IgD-negative memory B cell (primary cell): ENCODE results near the gene AIG1. TPM values are rescaled to one million over a fixed set of nuclear protein-coding genes. Genes with fewer than 3 reads are reported as not detected.
"Not testable (repeated sequence)": the region's sequence is repeated elsewhere in the genome, so short reads cannot be mapped to it uniquely, and the experiment has no call there.

Experiments
- H3K27ac Mint-ChIP-seq, 3 donors: one replicate each; pipeline ENCODE4 v1.8.0; 2020 to 2022; ENCODE audit warnings: mild to moderate bottlenecking in 3 of 3, mixed read lengths in 3 of 3, moderate library complexity in 1 of 3
- H3K27me3 Mint-ChIP-seq: one replicate; pipeline ENCODE4 v1.8.0; 2021; ENCODE audit warnings: mixed read lengths
- H3K36me3 Mint-ChIP-seq: one replicate; pipeline ENCODE4 v1.8.0; 2020; ENCODE audit warnings: mild to moderate bottlenecking, mixed read lengths
- H3K4me1 Mint-ChIP-seq, 3 donors: one replicate each; pipeline ENCODE4 v1.8.0; 2020 to 2022; ENCODE audit warnings: mixed read lengths in 3 of 3, mild to moderate bottlenecking in 1 of 3
- H3K4me3 Mint-ChIP-seq, 4 donors: one replicate each; pipeline ENCODE4 v1.8.0; 2020 to 2022; ENCODE audit warnings: mild to moderate bottlenecking in 4 of 4, mixed read lengths in 4 of 4, moderate library complexity in 3 of 4
- H3K9me3 Mint-ChIP-seq, 3 donors: one replicate each; pipeline ENCODE4 v1.8.0; 2020 to 2021; ENCODE audit warnings: mixed read lengths in 3 of 3, mild to moderate bottlenecking in 1 of 3
- polyA plus RNA-seq: library from polyadenylated mRNA; unstranded; fragments of 300-500 nt; fragmentation: Illumina TruSeq; gene quantifications from one replicate; pipeline ENCODE4 v1.2.3, GENCODE V29; 2021

The AIG1 gene, protein sequence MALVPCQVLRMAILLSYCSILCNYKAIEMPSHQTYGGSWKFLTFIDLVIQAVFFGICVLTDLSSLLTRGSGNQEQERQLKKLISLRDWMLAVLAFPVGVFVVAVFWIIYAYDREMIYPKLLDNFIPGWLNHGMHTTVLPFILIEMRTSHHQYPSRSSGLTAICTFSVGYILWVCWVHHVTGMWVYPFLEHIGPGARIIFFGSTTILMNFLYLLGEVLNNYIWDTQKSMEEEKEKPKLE
- polyA plus RNA-seq = 23.0 TPM

DNA sequence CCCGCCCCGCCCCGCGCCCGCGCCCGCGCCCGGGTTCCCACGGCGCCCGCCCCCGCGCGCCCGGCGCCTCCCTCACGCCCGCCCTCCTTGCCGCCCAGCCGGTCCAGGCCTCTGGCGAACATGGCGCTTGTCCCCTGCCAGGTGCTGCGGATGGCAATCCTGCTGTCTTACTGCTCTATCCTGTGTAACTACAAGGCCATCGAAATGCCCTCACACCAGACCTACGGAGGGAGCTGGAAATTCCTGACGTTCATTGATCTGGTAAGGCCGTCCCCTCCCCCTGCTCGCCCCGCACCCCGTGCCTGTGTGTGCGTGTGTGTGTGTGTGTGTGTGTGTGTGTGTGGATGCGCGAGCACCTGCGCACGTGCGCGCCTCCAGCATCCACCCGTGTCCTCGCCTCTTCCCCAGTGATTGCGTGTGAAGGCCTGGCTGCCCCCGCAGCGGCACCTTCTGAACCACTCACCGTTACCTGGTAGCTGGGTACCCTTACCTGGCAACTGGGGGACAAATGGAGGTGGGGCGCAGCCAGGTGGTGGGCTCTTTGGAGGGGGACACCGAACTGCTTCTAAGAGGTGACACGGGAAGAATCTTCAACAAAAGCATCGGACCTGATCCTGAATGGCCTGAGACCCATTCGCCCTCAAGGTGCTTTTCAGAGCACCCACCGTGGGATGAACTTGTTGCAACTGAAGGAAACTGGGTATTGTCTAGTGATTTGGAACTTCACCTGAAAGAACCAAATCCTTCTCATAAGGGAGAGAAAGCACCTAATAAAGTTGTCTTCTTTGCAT, at the start of gene AIG1:
Gene AIG1, plus strand, starts transcription at position 84 of the 791 bp plus-strand sequence. Its CDS starts 37 bp downstream, at position 121.
- Mint-ChIP-seq H3K4me3 (peak within 1 kb of the TSS; percentile 94 to 99 (median 98)), H3K27ac (peak within 1 kb of the TSS; percentile 97 to 99 (median 97)), H3K27me3 (no peaks in the 10 kb centered on the region), H3K36me3 (no peaks in the 10 kb centered on the region), H3K4me1 (peaks cover 20 to 32% (median 20%) of the 10 kb centered on the region in 3 donors), H3K9me3 (no peaks in the 10 kb centered on the region)

DNA sequence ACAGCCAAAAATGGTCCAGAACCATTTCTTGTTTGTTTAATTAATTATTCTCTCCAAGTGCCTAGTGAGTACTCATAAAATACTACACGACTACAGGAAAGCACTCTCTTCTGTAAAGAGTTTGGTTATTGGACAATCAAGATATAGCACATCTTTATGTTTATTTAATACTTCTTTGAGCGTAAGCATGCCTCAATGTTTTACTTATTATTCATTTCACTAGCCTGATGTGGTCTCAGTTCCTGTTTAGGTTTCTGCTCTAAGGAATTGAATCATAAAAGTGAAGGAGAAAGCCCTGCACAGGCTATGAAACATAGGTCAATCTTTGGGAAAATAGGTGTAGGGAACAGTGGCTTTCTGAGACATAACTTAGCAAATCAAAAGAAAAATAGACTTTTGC, 45.9 kb upstream of the AIG1 start:
- Mint-ChIP-seq H3K36me3 (no peaks in the 10 kb centered on the region), H3K4me3 (no peak overlapping the region), H3K27me3 (peaks cover 2% of the 10 kb centered on the region), H3K27ac (no peak overlapping the region), H3K4me1 (peaks cover 0 to 2% (median 2%) of the 10 kb centered on the region in 3 donors), H3K9me3 (no peaks in the 10 kb centered on the region)

DNA sequence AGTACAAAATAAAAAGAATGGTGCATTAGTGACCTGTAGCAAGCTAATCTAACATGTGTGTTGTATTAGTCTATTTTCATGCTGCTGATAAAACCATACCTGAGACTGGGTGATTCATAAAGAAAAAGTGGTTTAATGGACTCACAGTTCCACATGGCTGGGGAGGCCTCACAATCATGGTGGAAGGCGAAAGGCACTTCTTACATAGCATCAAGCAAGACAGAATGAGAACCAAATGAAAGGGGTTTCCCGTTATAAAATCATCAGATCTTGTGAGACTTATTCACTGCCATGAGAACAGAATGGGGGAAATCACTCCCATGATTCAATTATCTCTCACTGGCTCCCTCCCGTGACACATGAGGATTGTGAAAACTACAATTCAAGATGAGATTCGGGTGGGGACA, 45.4 kb upstream of the AIG1 start:
- Mint-ChIP-seq H3K4me1 (peaks cover 0 to 2% (median 2%) of the 10 kb centered on the region in 3 donors), H3K27ac (no peak overlapping the region), H3K36me3 (no peaks in the 10 kb centered on the region), H3K9me3 (no peaks in the 10 kb centered on the region), H3K4me3 (no peak overlapping the region), H3K27me3 (peaks cover 2% of the 10 kb centered on the region)

DNA sequence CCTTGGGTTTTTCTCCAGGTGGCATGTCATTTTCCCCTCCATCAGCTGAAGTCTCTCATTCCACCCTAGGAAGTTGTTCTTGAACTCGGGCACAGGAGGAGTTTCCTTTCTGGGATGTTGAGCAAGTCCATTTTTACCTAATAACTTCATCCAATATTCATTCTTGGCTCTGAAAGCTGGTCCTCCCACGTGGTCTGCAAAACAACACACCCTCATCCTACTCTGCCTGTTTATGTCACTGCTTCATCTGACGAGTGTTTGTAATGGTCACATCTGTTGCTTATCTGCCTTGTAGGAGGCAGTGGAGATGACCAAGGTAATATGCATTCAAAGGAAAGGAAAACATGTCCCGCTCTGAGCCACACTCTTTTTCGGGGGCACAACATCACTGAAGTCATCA, 41.7 kb upstream of the AIG1 start:
- peaks cover 0 to 2% (median 2%) of the 10 kb centered on the region in 3 donors for H3K4me1 Mint-ChIP-seq
- no peak overlapping the region for H3K27ac Mint-ChIP-seq
- no peaks in the 10 kb centered on the region for H3K27me3 Mint-ChIP-seq
- H3K9me3 Mint-ChIP-seq = peaks cover 3 to 9% (median 6%) of the 10 kb centered on the region in 3 donors
- no peaks in the 10 kb centered on the region for H3K36me3 Mint-ChIP-seq
- no peak overlapping the region for H3K4me3 Mint-ChIP-seq

DNA sequence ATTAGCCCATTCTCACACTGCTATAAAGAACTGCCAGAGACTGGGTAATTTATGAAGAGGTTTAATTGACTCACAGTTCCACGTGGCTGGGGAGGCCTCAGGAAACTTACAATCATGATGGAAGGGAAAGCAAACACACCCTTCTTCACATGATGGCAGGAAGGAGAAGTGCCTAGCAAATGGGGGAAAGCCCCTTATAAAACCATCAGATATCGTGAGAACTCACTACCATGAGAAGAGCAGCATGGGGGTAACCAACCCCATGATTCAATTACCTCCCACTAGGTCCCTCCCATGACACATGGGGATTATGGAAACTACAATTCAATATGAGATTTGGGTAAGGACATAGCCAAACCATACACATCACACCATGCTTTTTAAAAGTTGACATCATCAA, 39.8 kb upstream of the AIG1 start:
- not testable (repeated sequence) for H3K4me3 Mint-ChIP-seq, H3K27me3 Mint-ChIP-seq, H3K36me3 Mint-ChIP-seq, H3K9me3 Mint-ChIP-seq, H3K4me1 Mint-ChIP-seq, H3K27ac Mint-ChIP-seq

DNA sequence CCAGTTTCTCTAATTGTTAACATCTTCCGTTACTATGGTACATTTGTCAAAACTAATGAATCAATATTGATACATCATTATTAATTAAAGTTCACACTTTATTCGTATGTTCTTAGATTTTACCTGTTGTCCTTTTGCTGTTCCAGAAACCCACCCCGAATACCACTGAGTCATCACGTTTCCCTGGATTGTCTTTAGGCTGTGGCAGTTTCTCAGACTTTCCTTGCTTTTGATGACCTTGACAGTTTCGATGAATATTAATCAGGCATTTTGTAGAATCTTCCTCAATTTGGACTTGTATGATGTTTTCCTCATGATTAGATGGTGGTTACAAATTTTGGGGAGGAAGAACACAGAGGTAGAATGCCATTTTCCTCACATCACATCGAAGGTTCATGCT, 39.1 kb upstream of the AIG1 start:
- H3K4me1 Mint-ChIP-seq = no peaks in the 10 kb centered on the region

DNA sequence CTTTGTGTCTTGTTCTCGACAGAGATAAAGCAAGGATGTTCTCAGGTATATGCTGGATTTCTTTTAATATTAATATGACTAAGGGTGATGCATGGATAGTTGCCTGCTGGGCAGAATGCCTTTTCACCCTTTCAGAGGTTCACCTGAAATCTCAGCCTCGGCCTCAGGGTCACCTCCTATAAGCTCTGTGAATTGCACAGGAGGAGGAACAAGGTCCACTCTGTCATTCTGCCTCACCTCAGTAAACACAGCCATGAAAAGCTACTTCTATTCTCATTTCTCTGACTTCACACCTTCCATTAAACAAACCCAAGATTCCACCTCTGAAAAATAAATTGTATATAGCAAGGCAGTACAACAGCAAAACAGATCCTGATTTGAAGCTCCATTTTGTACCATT, 38.1 kb upstream of the AIG1 start:
- peaks cover 3 to 9% (median 6%) of the 10 kb centered on the region in 3 donors for H3K9me3 Mint-ChIP-seq
- H3K27ac Mint-ChIP-seq = no peak overlapping the region
- H3K27me3 Mint-ChIP-seq = no peaks in the 10 kb centered on the region
- H3K4me1 Mint-ChIP-seq = peaks cover 0 to 1% (median 0%) of the 10 kb centered on the region in 3 donors
- no peak overlapping the region for H3K4me3 Mint-ChIP-seq
- no peaks in the 10 kb centered on the region for H3K36me3 Mint-ChIP-seq

More for the DNA sequence above, 39.1 kb upstream of the AIG1 start:
- Mint-ChIP-seq H3K9me3 (peaks cover 3 to 9% (median 6%) of the 10 kb centered on the region in 3 donors), H3K4me3 (no peak overlapping the region), H3K27ac (no peak overlapping the region), H3K36me3 (no peaks in the 10 kb centered on the region), H3K27me3 (no peaks in the 10 kb centered on the region)

DNA sequence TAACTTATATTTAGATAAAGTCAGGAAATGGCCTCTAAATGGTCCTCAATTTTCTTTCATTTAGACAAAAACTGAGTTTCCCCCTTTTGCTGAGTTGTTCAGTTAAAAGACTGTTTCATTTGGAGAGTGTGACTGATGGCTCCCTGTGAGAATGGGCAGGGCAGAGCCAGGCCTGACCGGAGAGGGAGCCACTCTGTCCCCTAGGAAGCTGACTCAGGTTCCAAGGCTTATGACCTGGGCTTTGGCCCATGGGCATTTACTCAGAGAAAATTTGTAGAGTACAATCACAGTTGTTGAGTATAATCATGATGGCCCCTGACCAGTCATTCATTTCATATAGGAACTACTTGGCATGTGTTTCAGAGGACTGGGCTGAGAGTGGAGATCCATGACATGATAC, 37.0 kb upstream of the AIG1 start:
- peaks cover 3 to 9% (median 6%) of the 10 kb centered on the region in 3 donors for H3K9me3 Mint-ChIP-seq
- no peaks in the 10 kb centered on the region for H3K36me3 Mint-ChIP-seq
- H3K4me1 Mint-ChIP-seq = peaks cover 0 to 1% (median 0%) of the 10 kb centered on the region in 3 donors
- no peaks in the 10 kb centered on the region for H3K27me3 Mint-ChIP-seq
- H3K4me3 Mint-ChIP-seq = no peak overlapping the region
- no peak overlapping the region for H3K27ac Mint-ChIP-seq

DNA sequence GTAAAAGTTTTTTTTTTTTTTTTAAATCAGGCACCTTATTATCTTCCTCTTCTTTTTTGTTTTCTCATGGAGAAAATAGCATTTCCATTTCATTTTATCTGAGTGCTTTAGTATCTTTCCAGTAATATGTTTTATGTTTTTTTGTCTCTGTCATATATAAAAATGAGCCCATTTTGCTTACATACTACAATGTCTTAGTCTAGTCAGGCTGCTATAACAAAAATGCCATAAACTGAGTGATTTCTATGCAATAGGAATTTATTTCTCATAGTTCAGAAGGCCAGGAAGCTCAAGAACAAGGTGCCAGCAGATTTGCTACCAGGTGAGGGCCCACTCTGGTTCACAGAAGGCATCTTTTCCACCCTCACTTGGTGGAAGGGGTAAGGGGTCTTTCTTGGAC, 35.7 kb upstream of the AIG1 start:
- Mint-ChIP-seq H3K27me3 (peaks cover 2% of the 10 kb centered on the region), H3K9me3 (peaks cover 3 to 9% (median 6%) of the 10 kb centered on the region in 3 donors), H3K4me3 (no peak overlapping the region), H3K4me1 (peaks cover 0 to 1% (median 0%) of the 10 kb centered on the region in 3 donors), H3K27ac (no peak overlapping the region), H3K36me3 (no peaks in the 10 kb centered on the region)

DNA sequence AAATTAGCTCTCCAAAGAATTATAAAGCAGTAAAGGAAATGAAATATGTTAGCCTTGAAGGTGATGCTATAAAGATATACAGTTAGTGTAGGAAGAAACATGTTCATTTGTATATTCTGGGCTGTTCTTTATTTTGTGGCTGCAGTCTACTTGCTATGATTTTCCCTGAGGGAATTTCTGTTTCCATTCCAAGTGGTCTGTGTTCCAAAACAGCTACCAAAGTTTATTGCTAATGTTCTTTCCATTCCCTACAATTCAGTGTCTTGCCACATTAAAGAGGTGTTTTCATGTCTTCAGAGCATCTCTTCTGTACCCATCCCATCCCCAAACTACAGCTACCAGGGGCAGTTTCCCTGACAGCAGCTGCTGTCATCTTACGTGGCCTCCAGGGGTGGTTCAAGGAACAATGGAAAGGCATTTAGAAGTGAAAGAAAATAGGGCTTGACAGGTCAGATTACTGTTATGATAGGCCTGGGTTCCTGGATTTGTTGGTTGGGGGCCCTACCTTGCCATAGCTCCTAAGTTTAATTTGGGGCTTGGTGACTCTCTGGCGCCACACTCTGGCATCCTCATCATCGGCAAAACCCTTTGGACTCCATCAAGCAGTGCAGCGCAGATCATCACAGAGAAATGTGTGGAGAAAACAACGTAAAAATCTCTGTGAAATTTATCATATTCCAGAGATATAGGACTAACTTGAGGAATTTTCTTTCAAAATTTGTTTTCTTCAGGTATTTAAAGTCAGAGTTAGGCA, 33.8 kb upstream of the AIG1 start:
- Mint-ChIP-seq H3K9me3 (no peaks in the 10 kb centered on the region), H3K27ac (peak overlapping the region in 1 of 3 donors; percentile 8), H3K4me1 (peaks cover 0 to 1% (median 0%) of the 10 kb centered on the region in 3 donors), H3K27me3 (peaks cover 2% of the 10 kb centered on the region), H3K36me3 (peaks cover 2% of the 10 kb centered on the region), H3K4me3 (no peak overlapping the region)

DNA sequence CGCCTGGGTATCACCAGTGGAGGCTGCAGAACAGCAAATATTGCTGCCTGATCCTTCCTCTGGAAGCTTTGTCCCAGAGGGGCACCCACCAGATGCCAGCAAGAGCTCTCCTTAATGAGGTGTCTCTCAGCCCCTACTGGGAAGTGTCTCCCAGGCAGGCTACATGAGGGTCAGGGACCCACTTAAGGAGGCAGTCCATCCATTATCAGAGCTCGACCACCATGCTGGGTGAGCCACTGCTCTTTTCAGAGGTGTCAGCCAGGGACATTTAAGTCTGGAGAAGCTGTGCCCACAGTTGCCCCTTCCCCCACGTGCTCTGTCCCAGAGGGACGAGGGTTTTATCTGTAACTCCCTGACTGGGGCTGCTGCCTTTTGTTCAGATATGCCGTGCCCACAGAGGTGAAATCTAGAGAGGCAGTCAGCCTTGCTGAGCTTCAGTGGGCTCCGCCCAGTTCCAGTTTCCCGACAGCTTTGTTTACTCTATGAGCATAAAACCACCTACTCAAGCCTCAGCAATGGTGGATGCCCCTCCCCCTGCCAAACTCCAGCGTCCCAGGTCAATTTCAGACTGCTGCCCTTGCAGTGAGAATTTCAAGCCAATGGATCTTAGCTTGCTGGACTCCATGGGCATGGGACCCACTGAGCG, 25.9 kb upstream of the AIG1 start:
- no peak overlapping the region for H3K27ac Mint-ChIP-seq
- H3K27me3 Mint-ChIP-seq = peaks cover 21% of the 10 kb centered on the region
- peaks cover 12 to 14% (median 13%) of the 10 kb centered on the region in 3 donors for H3K4me1 Mint-ChIP-seq
- H3K36me3 Mint-ChIP-seq = peaks cover 2% of the 10 kb centered on the region
- no peak overlapping the region for H3K4me3 Mint-ChIP-seq
- no peaks in the 10 kb centered on the region for H3K9me3 Mint-ChIP-seq

DNA sequence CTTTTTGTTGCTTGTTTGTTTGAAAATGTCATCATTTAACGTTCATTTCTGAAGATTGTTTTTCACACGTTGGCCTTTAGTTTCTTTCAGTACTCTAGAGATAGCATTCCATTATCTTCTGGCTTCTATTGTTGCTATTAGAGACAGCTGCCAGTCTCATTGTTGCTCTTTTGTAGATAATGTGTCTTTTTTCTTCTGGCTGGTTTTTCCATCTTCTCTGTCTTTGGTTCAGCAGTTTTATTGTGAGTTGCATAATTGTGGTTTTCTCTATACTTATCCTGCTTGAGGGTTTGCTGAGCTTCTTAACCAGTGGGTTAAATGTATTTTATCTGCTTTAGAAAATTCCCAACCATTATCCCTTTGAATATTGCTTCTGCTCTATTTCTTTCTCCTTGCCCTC, 23.2 kb upstream of the AIG1 start:
- Mint-ChIP-seq H3K9me3 (no peaks in the 10 kb centered on the region), H3K27me3 (peaks cover 22% of the 10 kb centered on the region), H3K4me3 (no peak overlapping the region), H3K4me1 (peaks cover 13 to 17% (median 15%) of the 10 kb centered on the region in 3 donors), H3K36me3 (no peaks in the 10 kb centered on the region), H3K27ac (no peak overlapping the region)

DNA sequence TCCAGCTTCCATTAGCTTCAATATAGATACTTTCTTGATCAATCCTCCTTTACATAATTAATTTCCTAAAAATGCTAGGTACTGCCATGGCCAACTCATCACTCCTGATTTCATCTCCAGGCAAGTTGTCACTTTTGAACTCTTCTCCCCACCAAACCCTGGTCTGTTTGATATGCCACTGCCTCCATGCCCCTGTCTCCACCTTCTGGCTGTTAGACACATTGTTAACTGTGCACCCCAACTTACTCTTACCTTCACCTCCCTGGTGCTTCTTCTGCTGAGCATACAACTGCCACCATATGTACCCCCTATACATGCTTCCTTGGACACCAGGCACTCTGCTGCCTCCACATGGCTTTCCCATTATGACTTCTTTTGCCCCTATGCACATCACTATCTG, 21.9 kb upstream of the AIG1 start:
- Mint-ChIP-seq H3K4me3 (no peak overlapping the region), H3K9me3 (no peaks in the 10 kb centered on the region), H3K27ac (no peak overlapping the region), H3K4me1 (peaks cover 13 to 17% (median 15%) of the 10 kb centered on the region in 3 donors), H3K36me3 (no peaks in the 10 kb centered on the region), H3K27me3 (peaks cover 16% of the 10 kb centered on the region)

DNA sequence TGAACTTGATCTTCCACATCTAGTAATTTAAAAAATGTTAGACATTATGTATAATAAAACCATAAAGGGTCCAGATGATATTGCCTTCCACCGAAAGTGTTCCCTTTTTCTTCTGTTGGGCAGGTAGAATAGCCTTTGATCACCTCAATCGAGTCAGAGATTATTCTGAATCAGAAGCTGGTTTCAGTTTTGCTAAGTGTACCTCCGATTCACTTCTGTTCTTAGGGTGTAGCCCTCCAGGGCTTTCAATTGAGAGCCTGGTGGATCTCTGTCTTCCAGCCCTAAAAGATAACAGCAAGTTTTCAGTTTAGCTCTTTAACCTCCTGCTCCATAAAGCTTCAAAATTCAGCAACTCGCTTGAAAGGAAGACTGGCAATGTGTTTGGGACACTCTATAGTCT, 21.1 kb upstream of the AIG1 start:
- Mint-ChIP-seq H3K4me3 (no peak overlapping the region), H3K27ac (no peak overlapping the region), H3K4me1 (peaks cover 13 to 17% (median 15%) of the 10 kb centered on the region in 3 donors), H3K27me3 (peaks cover 16% of the 10 kb centered on the region), H3K36me3 (no peaks in the 10 kb centered on the region), H3K9me3 (peaks cover 0 to 3% (median 3%) of the 10 kb centered on the region in 3 donors)
